CD4-positive, alpha-beta memory T cell (primary cell): ENCODE data around the gene USF2. TPM values are rescaled to one million over a fixed set of nuclear protein-coding genes. Genes with fewer than 3 reads are reported as not detected.
A peak's percentile ranks its signal among the peaks of the same experiment; 100 is the strongest.

Experiments
- CTCF ChIA-PET: fragments of 350-600 bp; sonication (Branson Sonifier 250); formaldehyde crosslinking; loops from one replicate; lab custom pipeline; 2021; ENCODE audit warnings: inconsistent platforms; ENCODE audit not compliant: partially characterized antibody; lab: Charles Lee
- POLR2A ChIA-PET: fragments of 350-600 bp; sonication (Branson Sonifier 250); formaldehyde crosslinking; loops from one replicate; lab custom pipeline; 2021; ENCODE audit not compliant: partially characterized antibody; lab: Charles Lee
- DNase-seq, 5 donors: peaks; one replicate each; pipeline versions ENCODE4 v3.0.0 to v3.0.0-alpha.2; 2020 to 2022; ENCODE audit warnings: mixed read lengths in 1 of 5
- H3K27ac ChIP-seq: one replicate; pipeline ENCODE4 v1.7.0; 2013; ENCODE audit warnings: low read depth, low read length
- H3K27me3 ChIP-seq: 2 replicates; pipeline ENCODE4 v1.7.0; 2013; ENCODE audit warnings: mild to moderate bottlenecking, low read length, moderate library complexity; ENCODE audit not compliant: insufficient read depth
- H3K36me3 ChIP-seq: 2 replicates; pipeline ENCODE4 v1.7.0; 2013; ENCODE audit warnings: mild to moderate bottlenecking, low read length, moderate library complexity; ENCODE audit not compliant: insufficient read depth
- H3K4me1 ChIP-seq: 2 replicates; pipeline ENCODE4 v1.7.0; 2013; ENCODE audit warnings: mild to moderate bottlenecking, low read length, moderate library complexity; ENCODE audit not compliant: insufficient read depth
- H3K4me3 ChIP-seq, 2 donors: one replicate each; pipeline ENCODE4 v1.7.0; 2013; ENCODE audit warnings: low read length in 2 of 2, mild to moderate bottlenecking in 1 of 2
- H3K9me3 ChIP-seq, 2 donors: one replicate each; pipeline ENCODE4 v1.7.0; 2013; ENCODE audit warnings: low read length in 2 of 2, control low read depth in 1 of 2; ENCODE audit not compliant: control insufficient read depth in 1 of 2
- H3K27ac Mint-ChIP-seq, 7 donors: one replicate each; pipeline ENCODE4 v1.8.0; 2020 to 2021; ENCODE audit warnings: mixed read lengths in 7 of 7, mild to moderate bottlenecking in 6 of 7, inconsistent platforms in 3 of 7, moderate library complexity in 3 of 7
- H3K27me3 Mint-ChIP-seq, 2 donors: one replicate each; pipeline ENCODE4 v1.8.0; 2020 to 2021; ENCODE audit warnings: mixed read lengths in 2 of 2
- H3K36me3 Mint-ChIP-seq, 2 donors: one replicate each; pipeline ENCODE4 v1.8.0; 2020 to 2021; ENCODE audit warnings: mixed read lengths in 2 of 2, inconsistent platforms in 1 of 2, mild to moderate bottlenecking in 1 of 2
- H3K4me1 Mint-ChIP-seq, 4 donors: one replicate each; pipeline ENCODE4 v1.8.0; 2020 to 2021; ENCODE audit warnings: mixed read lengths in 4 of 4, mild to moderate bottlenecking in 1 of 4
- H3K4me3 Mint-ChIP-seq, 8 donors: one replicate each; pipeline ENCODE4 v1.8.0; 2020 to 2021; ENCODE audit warnings: mixed read lengths in 8 of 8, mild to moderate bottlenecking in 7 of 8, moderate library complexity in 6 of 8, inconsistent platforms in 3 of 8
- H3K9me3 Mint-ChIP-seq, 8 donors: one replicate each; pipeline ENCODE4 v1.8.0; 2020 to 2021; ENCODE audit warnings: mixed read lengths in 8 of 8, mild to moderate bottlenecking in 5 of 8, inconsistent platforms in 3 of 8, moderate library complexity in 1 of 8
- intact Hi-C: fragments of 100-400 bp; cut with micrococcal nuclease; formaldehyde crosslinking; loops from one replicate; pipeline ENCODE4 v1.15.1; 2023
- polyA plus RNA-seq, 2 donors: library from polyadenylated mRNA; unstranded; fragments of 300-500 nt; fragmentation: Illumina TruSeq; gene quantifications; one replicate each; pipeline ENCODE4 v1.2.3, GENCODE V29; 2021
- total RNA-seq, 2 experiments: library from RNA; stranded (reverse); gene quantifications; one replicate each; pipeline ENCODE4 v1.2.3, GENCODE V29; 2021

The USF2 gene
- total and polyA plus RNA-seq, 4 experiments from 2014 or later: 2.2 to 216 (median 107) TPM

DNA sequence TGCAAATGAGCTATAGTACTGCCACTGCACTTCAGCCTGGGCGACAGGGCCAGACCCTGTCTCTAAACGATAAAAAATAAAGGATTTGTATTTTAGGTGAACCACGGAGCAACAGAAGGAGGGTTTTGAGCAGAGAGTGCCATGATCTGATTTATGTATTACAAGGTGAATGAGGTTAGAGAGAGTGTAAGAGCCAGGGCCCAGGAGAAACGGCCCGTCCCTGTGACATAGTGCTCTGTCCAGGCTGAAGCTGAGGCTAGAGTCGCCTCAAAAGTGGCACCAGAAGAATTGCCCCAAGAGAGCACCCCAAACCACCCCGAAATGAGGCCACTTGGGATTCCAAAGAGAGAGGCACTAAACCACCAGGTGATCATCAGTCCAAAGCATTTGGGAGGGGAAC is 40.1 kb downstream of the USF2 start:
- Histone ChIP-seq H3K36me3 (no peaks in the 10 kb centered on the region), H3K27me3 (no peaks in the 10 kb centered on the region), H3K4me1 (no peaks in the 10 kb centered on the region), H3K9me3 (no peaks in the 10 kb centered on the region), H3K4me3 (no peak overlapping the region), H3K27ac (no peak overlapping the region)
- intact Hi-C loops: no loop called here
- H3K4me1 Mint-ChIP-seq: no peaks in the 10 kb centered on the region
- no peak for DNase-seq
- H3K27ac Mint-ChIP-seq: peak overlapping the region in 1 of 7 donors; percentile 16
- H3K27me3 Mint-ChIP-seq: no peaks in the 10 kb centered on the region
- POLR2A ChIA-PET: no interaction called here
- no peak overlapping the region for H3K4me3 Mint-ChIP-seq
- H3K9me3 Mint-ChIP-seq: no peaks in the 10 kb centered on the region
- CTCF ChIA-PET: no interaction called here
- no peaks in the 10 kb centered on the region for H3K36me3 Mint-ChIP-seq

DNA sequence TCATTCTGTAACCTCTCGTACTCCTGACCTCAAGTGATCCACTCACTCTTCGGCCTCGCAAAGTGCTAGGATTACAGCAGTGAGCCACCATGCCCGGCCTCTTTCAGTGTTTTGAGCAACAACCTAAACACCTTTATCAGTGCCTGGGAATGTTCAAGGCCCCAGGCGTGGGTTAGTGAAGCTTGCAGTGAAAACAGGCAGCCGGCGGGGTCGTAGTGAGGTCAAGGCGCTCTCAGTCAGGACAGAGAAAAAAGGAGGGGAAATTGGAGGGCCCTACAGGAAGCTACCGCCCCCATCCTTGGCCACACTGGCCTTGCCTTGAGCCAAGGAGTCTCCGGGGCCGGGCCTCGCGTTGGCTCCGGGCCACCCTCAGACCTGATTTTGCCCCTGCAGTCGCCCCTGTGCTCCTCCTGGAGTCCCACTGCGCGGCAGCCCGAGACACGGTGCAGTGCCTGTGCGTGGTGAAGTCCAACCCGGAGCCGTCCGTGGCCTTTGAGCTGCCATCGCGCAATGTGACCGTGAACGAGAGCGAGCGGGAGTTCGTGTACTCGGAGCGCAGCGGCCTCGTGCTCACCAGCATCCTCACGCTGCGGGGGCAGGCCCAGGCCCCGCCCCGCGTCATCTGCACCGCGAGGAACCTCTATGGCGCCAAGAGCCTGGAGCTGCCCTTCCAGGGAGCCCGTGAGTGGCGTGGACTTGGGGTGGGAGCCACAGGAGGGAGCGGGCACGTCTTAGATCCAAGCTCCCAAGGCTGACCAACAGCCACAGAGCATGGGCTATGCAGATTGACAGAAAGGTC is 40.9 kb downstream of the USF2 start:
- intact Hi-C loops: no loop called here
- no peak for DNase-seq
- no peaks in the 10 kb centered on the region for H3K9me3 ChIP-seq
- Mint-ChIP-seq H3K36me3 (no peaks in the 10 kb centered on the region), H3K4me1 (no peaks in the 10 kb centered on the region), H3K27ac (no peak overlapping the region), H3K9me3 (no peaks in the 10 kb centered on the region), H3K27me3 (no peaks in the 10 kb centered on the region), H3K4me3 (no peak overlapping the region)
- H3K36me3 ChIP-seq: no peaks in the 10 kb centered on the region
- H3K4me1 ChIP-seq: no peaks in the 10 kb centered on the region
- CTCF ChIA-PET: no interaction called here
- POLR2A ChIA-PET: no interaction called here
- H3K27ac ChIP-seq: no peak overlapping the region
- no peaks in the 10 kb centered on the region for H3K27me3 ChIP-seq
- H3K4me3 ChIP-seq: no peak overlapping the region

DNA sequence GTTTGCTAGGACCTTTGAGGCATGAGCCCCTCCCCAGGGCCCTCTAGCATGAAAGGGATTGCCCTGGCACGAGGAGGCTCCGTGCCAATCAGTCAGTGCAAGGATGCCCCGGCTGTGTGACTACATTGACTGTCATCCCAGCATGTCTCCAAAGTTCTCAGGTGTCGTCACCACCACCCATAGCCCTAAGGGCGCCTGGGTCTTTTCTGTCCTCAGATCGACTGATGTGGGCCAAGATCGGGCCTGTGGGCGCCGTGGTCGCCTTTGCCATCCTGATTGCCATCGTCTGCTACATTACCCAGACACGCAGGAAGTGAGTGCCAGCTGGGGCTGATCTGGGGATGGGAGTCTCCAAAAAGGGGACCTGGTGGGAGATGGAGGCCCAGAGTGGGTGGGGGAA is 41.6 kb downstream of the USF2 start:
- H3K36me3 ChIP-seq: no peaks in the 10 kb centered on the region
- Mint-ChIP-seq H3K36me3 (no peaks in the 10 kb centered on the region), H3K27ac (no peak overlapping the region), H3K27me3 (no peaks in the 10 kb centered on the region), H3K4me1 (no peaks in the 10 kb centered on the region), H3K9me3 (no peaks in the 10 kb centered on the region), H3K4me3 (no peak overlapping the region)
- ChIA-PET POLR2A (no interaction called here), CTCF (no interaction called here)
- no peak overlapping the region for H3K27ac ChIP-seq
- H3K4me3 ChIP-seq: no peak overlapping the region
- no peak for DNase-seq
- intact Hi-C loops: no loop called here
- no peaks in the 10 kb centered on the region for H3K27me3 ChIP-seq
- no peaks in the 10 kb centered on the region for H3K9me3 ChIP-seq
- H3K4me1 ChIP-seq: no peaks in the 10 kb centered on the region

DNA sequence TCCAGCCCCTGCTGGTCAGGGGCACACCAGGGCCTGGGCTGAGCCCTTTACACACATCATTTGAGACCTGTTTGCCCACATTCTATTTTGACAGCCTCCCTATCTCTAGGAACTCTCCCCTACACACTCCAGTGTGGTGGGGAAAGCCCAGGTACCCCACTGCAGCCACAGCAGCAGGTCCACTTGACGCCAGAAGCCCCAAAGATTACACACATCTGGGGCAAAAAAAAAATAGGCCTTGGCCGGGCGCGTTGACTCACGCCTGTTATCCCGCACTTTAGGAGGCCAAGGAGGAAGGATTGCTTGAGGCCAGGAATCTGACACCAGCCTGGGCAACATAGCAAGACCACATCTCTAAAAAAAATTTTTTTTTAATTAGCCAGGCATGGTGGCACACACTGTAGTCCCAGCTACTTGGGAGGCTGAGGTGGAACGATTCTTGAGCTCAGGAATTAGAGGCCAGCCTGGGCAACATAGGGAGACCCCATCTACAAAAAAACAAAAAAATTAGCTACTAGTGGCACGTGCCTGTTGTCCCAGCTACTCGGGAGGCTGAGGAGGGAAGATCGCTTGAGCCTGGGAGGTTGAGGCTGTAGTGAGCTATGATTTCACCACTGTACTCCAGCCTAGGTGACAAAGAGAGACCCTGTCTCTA is 42.2 kb downstream of the USF2 start:
- intact Hi-C loops: no loop called here
- no peak overlapping the region for H3K27ac Mint-ChIP-seq

DNA sequence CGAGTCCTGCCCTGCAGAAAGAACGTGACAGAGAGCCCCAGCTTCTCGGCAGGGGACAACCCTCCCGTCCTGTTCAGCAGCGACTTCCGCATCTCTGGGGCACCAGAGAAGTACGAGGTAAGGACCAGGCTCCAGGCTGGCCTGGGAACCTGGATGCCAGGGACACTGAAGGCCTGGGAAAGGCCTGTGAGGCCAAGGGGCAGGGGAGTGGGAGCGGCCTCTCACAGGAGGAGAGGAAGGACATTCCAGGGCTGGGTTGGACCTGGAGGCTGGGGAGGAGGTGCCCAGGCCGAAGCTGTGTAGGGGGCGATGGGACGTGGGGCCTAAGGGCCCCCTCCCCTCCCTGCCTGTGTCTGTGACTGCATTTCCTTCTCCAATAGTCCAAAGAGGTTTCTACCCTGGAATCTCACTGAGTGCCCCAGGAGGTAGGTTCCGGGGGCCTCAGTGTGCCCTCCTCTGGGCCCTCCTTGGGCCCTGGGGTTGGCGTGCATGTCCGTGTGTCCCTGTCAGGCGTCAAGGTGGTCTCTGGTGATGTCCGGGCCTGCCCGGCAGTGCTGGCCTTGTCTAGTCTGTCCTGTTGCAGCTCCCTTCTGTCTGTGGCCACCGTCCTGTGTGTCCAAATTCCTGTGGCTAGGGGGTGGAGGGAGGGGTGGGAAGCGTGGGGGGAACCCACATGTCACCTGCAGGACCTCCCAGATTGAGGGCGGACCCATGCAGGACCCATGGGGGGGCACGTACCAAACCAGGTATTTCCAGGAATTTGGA is 43.3 kb downstream of the USF2 start:
- no peaks in the 10 kb centered on the region for H3K9me3 Mint-ChIP-seq
- no peaks in the 10 kb centered on the region for H3K36me3 Mint-ChIP-seq
- H3K27ac Mint-ChIP-seq: no peak overlapping the region

More for the DNA sequence above, 42.2 kb downstream of the USF2 start:
- H3K27me3 Mint-ChIP-seq: no peaks in the 10 kb centered on the region
- no peak overlapping the region for H3K27ac ChIP-seq
- no peaks in the 10 kb centered on the region for H3K27me3 ChIP-seq
- no peaks in the 10 kb centered on the region for H3K4me1 Mint-ChIP-seq
- DNase-seq: no peak
- ChIA-PET POLR2A (no interaction called here), CTCF (interaction anchor here (1.0 kb wide), 1 partner anchor 184 kb away, joined by 3 read pairs; no protein-coding TSS in a partner anchor)
- H3K36me3 ChIP-seq: no peaks in the 10 kb centered on the region
- no peaks in the 10 kb centered on the region for H3K4me1 ChIP-seq
- no peak overlapping the region for H3K4me3 Mint-ChIP-seq
- H3K9me3 ChIP-seq: no peaks in the 10 kb centered on the region
- H3K4me3 ChIP-seq: no peak overlapping the region
- no peaks in the 10 kb centered on the region for H3K36me3 Mint-ChIP-seq
- H3K9me3 Mint-ChIP-seq: no peaks in the 10 kb centered on the region

DNA sequence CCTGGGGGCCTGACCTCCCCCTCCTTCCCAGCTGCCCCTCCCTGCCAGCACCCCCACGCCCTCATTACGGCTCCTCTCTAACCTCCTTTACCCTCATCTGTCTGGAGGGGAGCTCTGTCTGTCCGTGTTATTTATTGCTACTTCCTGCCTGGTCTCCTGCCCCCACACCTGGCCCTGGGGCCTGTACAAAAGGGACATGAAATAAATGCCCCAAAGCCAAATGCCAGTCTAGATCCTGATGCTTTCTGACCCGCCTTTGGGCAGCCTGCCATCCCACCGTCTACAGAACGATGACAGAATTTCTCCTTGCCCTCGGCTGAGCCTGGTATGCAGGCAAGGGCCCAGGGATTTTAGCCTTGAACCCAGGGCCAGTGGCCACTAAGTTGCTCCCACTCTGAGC is 44.8 kb downstream of the USF2 start:
- Mint-ChIP-seq H3K4me3 (no peak overlapping the region), H3K4me1 (peaks cover 0 to 6% (median 1%) of the 10 kb centered on the region in 4 donors), H3K36me3 (no peaks in the 10 kb centered on the region), H3K27ac (no peak overlapping the region), H3K27me3 (no peaks in the 10 kb centered on the region), H3K9me3 (no peaks in the 10 kb centered on the region)
- Histone ChIP-seq H3K4me3 (no peak overlapping the region), H3K36me3 (no peaks in the 10 kb centered on the region), H3K27me3 (no peaks in the 10 kb centered on the region), H3K4me1 (peaks cover 2% of the 10 kb centered on the region), H3K27ac (no peak overlapping the region), H3K9me3 (no peaks in the 10 kb centered on the region)
- intact Hi-C loops: no loop called here
- peak in 1 of 5 donors; percentile 5 for DNase-seq
- POLR2A ChIA-PET: no interaction called here
- CTCF ChIA-PET: no interaction called here

More for the DNA sequence above, 43.3 kb downstream of the USF2 start:
- H3K9me3 ChIP-seq: no peaks in the 10 kb centered on the region
- H3K4me1 Mint-ChIP-seq: no peaks in the 10 kb centered on the region
- ChIA-PET CTCF (interaction anchor here (1.0 kb wide), 1 partner anchor 183 kb away, joined by 3 read pairs; no protein-coding TSS in a partner anchor), POLR2A (no interaction called here)
- no peaks in the 10 kb centered on the region for H3K27me3 ChIP-seq
- DNase-seq: no peak
- H3K4me1 ChIP-seq: no peaks in the 10 kb centered on the region
- no peaks in the 10 kb centered on the region for H3K27me3 Mint-ChIP-seq
- H3K4me3 Mint-ChIP-seq: no peak overlapping the region
- intact Hi-C loops: no loop called here
- no peak overlapping the region for H3K27ac ChIP-seq
- no peak overlapping the region for H3K4me3 ChIP-seq
- H3K36me3 ChIP-seq: no peaks in the 10 kb centered on the region

DNA sequence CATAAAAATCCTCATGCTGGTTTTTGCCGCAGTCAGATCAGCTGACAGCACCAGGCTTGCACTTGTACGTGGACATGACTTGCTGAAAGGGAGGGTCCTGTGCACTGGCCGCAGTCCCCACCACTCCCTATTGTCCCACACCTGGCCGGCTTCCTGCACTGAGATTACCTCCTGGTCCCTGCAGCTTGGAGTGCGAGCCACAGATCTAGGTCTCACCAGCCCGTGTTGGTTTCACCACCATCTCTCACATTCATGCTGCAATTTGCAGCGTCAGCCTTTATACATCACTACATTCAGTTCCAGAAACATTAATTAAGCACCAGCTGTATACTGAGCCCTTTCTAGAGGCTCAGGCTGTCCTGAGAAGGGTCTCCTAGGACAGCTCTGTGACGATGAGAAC is 45.3 kb downstream of the USF2 start:
- intact Hi-C loops: no loop called here
- Histone ChIP-seq H3K27me3 (no peaks in the 10 kb centered on the region), H3K4me3 (no peak overlapping the region), H3K4me1 (peaks cover 6% of the 10 kb centered on the region), H3K9me3 (no peaks in the 10 kb centered on the region), H3K27ac (no peak overlapping the region), H3K36me3 (no peaks in the 10 kb centered on the region)
- ChIA-PET POLR2A (no interaction called here), CTCF (no interaction called here)
- H3K4me3 Mint-ChIP-seq: no peak overlapping the region
- DNase-seq: no peak
- no peaks in the 10 kb centered on the region for H3K9me3 Mint-ChIP-seq
- no peak overlapping the region for H3K27ac Mint-ChIP-seq
- peaks cover 0 to 2% of the 10 kb centered on the region in 2 donors for H3K27me3 Mint-ChIP-seq
- no peaks in the 10 kb centered on the region for H3K36me3 Mint-ChIP-seq
- H3K4me1 Mint-ChIP-seq: peaks cover 0 to 11% (median 6%) of the 10 kb centered on the region in 4 donors
